ENCODE data around the gene PNKP. TPM values are rescaled to one million over a fixed set of nuclear protein-coding genes. Genes with fewer than 3 reads are reported as not detected.

Gene PNKP
- total RNA-seq, 2 donors from 2014 or later, result 55.8 to 78.7 TPM

DNA sequence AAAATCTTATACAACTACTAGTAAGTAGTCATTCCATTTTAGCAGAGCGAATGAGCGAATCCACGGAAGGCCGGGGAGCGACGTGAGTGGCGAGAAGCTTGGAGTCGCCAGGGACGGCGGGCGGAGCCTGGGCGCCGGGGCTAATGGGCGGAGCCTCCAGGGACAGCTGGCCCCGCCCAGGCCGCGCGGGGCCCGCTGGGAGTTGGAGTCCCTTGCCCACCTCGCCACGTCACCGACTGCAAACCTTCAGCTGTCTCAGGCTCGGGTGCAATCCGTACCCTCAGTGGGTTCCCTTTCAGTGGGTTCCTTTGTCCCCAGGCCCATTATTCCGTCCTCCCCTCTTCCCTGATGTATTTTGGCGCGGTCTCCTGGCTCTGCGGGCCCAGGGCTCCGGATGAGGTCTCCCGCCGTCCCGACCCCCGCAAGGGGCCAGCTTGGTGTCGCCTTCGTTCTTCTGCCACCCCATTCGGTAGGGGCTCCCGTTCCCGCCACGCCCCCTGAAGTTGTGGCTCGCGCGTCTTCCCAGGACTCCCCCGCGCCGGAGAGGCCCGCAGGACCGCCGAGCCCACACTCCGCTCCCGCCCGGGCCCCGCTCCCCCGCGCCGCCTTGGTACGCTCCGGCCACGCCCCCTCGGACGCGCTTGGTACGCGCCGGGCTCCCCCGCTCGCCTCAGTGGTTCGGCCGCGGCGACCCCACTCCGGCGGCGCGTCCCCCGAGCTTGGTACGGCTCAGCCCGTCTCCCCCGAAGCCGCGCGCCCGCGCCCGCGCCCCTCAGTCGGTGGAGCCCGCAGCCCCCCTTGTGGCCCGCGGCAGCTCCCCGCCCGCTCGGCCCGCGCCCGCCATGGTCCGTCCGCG lies 16.7 kb downstream of the PNKP start, which contains the start of gene PTOV1:
TSS of gene PTOV1 (plus strand) at position 673 of the 856 bp plus-strand sequence.
- no peaks in the 10 kb centered on the region for H3K27me3 ChIP-seq (replicated peaks; ENCODE audit: insufficient read depth)
- H3K36me3 ChIP-seq, result peaks cover 5% of the 10 kb centered on the region
- peak within 1 kb of the TSS; percentile 86 for H3K4me3 ChIP-seq
- no peak for TF ChIP-seq CTCF (IDR thresholded peaks at IDR 0.05)
- no peaks in the 10 kb centered on the region for H3K9me3 ChIP-seq
- peak; percentile 64 for DNase-seq (ENCODE audit: low spot score)
- H3K4me1 ChIP-seq (ENCODE audit: control insufficient read depth in 1 of 2, low read depth in 2 of 2), result peaks cover 10 to 32% of the 10 kb centered on the region in 2 donors
- peak; percentile 89 for ATAC-seq (ENCODE audit: insufficient number of reproducible peaks, low FRiP score, low read depth)
- peak within 1 kb of the TSS; percentile 94 to 97 for H3K27ac ChIP-seq

DNA sequence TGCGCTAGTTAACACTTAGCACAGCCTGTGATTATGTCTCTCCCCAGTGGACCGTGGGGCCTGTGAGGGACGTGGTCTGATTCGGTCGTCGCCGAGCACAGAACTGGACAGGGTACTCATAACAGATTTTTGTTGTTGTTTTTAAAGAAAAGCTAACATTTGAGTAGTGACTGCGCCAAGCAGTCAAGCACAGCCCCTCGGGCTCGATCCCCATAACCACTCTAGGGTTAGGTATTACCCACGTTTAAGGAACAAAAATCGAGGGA lies 17.2 kb downstream of the PNKP start:
- DNase-seq (ENCODE audit: low spot score) (no peak), ATAC-seq (ENCODE audit: insufficient number of reproducible peaks, low FRiP score, low read depth) (no peak)
- TF ChIP-seq CTCF (IDR thresholded peaks at IDR 0.05), result no peak
- Histone ChIP-seq H3K36me3 (peaks cover 4% of the 10 kb centered on the region), H3K4me1 (ENCODE audit: control insufficient read depth in 1 of 2, low read depth in 2 of 2) (peaks cover 10 to 32% of the 10 kb centered on the region in 2 donors), H3K27ac (peak overlapping the region; percentile 94 to 97), H3K4me3 (peak overlapping the region; percentile 86), H3K9me3 (no peaks in the 10 kb centered on the region), H3K27me3 (replicated peaks; ENCODE audit: insufficient read depth) (no peaks in the 10 kb centered on the region)

- TF ChIP-seq CTCF (IDR thresholded peaks at IDR 0.05), result no peak
- no peaks in the 10 kb centered on the region for H3K9me3 ChIP-seq
- no peaks in the 10 kb centered on the region for H3K36me3 ChIP-seq
- no peaks in the 10 kb centered on the region for H3K27me3 ChIP-seq (replicated peaks; ENCODE audit: insufficient read depth)
- peak overlapping the region; percentile 86 for H3K4me3 ChIP-seq
- H3K27ac ChIP-seq, result peak overlapping the region; percentile 94 to 97
- ATAC-seq (ENCODE audit: insufficient number of reproducible peaks, low FRiP score, low read depth), result no peak
- peaks cover 10 to 32% of the 10 kb centered on the region in 2 donors for H3K4me1 ChIP-seq (ENCODE audit: control insufficient read depth in 1 of 2, low read depth in 2 of 2)
- no peak for DNase-seq (ENCODE audit: low spot score)
Observed at GRCh38 chr19:49849433-49850220, 17.7 kb downstream of the PNKP start.

DNA sequence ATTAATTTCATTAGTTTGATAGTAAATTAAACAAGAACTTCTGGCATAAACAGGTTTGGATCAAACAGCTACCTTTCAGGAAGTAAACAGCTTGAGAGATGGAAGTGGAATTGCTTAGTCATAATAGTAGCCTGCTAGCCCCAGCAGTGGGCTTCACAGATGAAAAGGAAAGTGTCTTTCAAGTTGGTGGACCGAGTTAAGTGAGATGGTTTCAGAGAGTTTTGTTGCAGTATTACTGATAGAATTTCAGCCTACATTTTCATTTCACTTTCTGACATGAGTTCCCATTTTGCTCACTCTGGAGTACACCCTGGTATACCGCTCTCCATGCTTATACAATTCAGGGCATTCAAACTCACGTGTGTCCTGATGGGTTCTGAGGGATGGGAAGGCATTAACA lies 18.4 kb downstream of the PNKP start:
- H3K27me3 ChIP-seq (replicated peaks; ENCODE audit: insufficient read depth), result no peaks in the 10 kb centered on the region
- no peak overlapping the region for H3K27ac ChIP-seq
- DNase-seq (ENCODE audit: low spot score) (no peak), ATAC-seq (ENCODE audit: insufficient number of reproducible peaks, low FRiP score, low read depth) (no peak)
- H3K36me3 ChIP-seq, result no peaks in the 10 kb centered on the region
- no peak overlapping the region for H3K4me3 ChIP-seq
- peaks cover 10 to 27% of the 10 kb centered on the region in 2 donors for H3K4me1 ChIP-seq (ENCODE audit: control insufficient read depth in 1 of 2, low read depth in 2 of 2)
- TF ChIP-seq CTCF (IDR thresholded peaks at IDR 0.05), result no peak
- H3K9me3 ChIP-seq, result no peaks in the 10 kb centered on the region
